Stimulated activated CD4-positive, alpha-beta T cell treated with anti-CD3 and anti-CD28 coated beads, TNF-alpha, amount 100 ng/mL, for 24 hours (primary cell): ENCODE data around the gene TSHZ1.

Experiments used
- DNase-seq, 3 experiments: peaks; one replicate each; pipeline ENCODE4 v3.0.0-alpha.2; 2020; ENCODE audit warnings: low read depth in 3 of 3

TSHZ1 gene

GRCh38 chr18:75248426-75249174, 38.0 kb downstream of the TSHZ1 start:
- no peak for DNase-seq

DNA sequence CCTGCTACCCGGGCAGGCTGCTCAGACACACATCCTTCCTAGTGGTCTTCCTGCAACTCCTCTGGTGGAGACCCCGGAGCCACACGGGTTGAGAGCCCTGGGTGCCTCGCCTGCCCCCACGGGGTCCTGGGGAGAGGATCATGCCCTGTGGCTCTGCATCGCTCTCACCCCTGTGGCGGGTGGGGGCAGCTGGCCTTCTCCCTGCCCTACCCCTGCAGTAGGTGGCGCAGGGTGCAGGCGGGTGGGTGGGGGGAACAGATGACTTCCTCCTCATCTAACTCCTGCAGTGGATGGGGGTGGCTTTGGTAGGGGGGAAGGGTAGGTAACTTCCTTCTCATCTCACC, 38.5 kb downstream of the TSHZ1 start:
- DNase-seq, result no peak

- DNase-seq, result no peak
These were observed 39.3 kb downstream of the TSHZ1 start for GRCh38 chr18:75249672-75250470.

GRCh38 chr18:75250471-75250821, 39.8 kb downstream of the TSHZ1 start:
- DNase-seq, result no peak

- DNase-seq, result no peak
These were observed 40.9 kb downstream of the TSHZ1 start for GRCh38 chr18:75251466-75251865.

DNA sequence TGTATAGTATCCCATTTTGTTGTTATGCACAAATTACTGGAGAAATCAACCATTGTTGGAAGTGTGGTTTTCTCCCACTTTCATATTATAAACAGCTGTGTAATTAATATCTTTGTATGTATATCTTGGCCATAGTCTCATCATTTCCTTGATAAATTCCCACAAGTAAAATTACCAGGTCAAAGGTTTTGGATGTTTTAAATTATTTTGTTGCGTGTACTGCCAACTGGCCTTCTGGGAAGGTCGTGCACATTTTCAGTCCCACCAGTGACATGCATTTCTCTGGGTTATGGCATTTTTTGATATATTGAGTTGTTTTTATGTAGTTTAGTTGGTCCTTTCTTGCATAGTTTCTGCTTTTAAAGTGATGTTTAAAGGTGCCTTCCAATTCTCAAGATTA, 41.5 kb downstream of the TSHZ1 start:
- no peak for DNase-seq

DNA sequence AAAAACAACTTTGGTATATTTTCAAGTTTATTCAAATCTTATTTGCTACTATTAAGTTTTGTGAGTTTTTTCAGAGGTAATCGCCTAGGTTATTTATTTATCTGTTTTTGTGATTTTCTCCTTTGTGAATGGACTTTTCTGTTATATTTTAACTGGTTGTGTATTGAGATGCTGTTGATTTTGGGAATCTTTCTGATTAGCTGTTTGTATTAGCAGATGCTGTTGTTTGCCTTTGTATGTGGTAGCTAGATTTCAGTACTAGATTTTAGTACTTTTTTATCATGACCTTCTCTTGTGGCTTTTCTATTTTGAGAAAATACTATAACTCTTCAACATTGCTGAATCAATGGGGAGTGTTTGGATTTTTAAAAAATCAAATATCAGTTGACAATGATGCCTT, 42.4 kb downstream of the TSHZ1 start:
- DNase-seq, result no peak

- DNase-seq, result no peak
These were observed 43.2 kb downstream of the TSHZ1 start for GRCh38 chr18:75253784-75254183.

GRCh38 chr18:75255094-75255493, 44.5 kb downstream of the TSHZ1 start:
- DNase-seq, result no peak

DNA sequence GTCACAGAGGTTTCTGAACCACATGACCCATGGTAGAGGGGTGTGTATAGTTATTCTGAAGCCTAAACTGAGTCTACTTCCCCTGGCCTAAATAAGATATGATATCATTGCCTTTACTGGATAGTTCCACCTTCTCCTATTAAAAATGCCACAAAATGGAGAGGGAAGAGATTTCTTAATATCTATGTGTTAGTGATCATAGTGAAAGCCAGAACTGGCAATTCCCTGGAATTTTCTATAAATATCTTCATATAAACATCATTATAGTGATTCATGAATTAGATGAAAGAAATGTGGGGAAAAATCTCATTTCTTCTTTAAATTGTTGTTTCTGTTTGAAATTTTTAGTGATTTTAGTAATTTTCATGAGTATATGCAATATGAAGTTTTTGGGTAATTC, 45.8 kb downstream of the TSHZ1 start:
- DNase-seq, result no peak

GRCh38 chr18:75257605-75258004, 47.0 kb downstream of the TSHZ1 start:
- DNase-seq, result no peak

DNA sequence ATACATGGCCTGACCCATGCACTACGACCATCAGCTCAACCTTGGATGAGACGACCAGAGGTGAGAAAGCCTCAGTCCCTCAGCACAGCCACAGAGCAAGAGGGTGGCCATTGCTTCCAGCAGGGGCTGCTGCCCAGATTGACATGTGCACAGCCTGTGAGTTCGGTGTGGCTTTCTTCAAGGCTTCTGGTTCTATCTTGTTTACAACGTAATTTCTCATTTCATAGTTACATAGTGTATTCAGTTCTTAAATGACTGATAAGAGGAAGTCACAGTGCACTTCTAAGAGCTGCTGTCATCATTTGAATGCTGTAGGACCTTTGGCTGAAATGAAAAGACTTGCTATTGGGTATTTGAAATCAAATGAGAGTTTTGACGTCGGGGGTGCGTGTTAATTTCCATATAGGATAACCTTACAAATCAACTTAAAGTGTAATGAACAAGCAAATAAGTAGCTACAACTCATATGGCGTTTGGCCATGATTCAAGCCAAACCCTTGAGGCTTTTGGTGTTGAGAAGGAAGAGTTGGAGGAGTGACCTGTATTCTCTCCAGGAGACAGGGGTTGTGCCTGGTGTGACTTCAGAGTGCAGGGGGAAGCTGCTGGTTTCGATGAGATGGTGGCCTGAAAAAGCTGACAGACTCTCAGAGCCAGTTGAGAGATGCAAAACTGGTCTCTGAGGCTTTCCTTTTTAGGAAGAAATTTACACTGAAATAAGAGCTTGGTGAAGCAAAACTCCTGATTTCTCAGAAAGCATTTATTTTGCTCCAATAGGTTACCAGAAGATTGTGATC, 51.0 kb downstream of the TSHZ1 start:
- DNase-seq, result no peak

DNA sequence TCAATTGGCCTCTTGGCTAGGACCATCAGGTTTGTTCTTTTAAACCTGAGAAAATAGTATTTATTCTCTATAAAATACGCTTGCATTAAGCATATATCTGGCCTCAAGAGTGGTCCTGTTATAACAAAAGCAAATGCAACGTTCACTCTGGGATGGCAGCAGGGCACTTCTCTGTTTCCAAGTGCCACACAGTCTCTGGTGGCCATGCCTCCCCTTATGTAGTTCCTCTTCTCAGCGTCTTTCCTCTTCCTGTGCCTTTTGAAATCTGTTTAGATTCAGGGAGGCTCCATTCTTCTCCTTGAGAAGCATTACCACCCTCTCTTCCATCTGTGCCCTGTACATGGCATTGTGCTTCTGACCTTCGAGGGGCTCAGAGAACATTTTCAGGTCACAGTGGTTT, 51.9 kb downstream of the TSHZ1 start:
- no peak for DNase-seq

- DNase-seq, result no peak
These were observed 53.6 kb downstream of the TSHZ1 start for GRCh38 chr18:75264195-75264594.

DNA sequence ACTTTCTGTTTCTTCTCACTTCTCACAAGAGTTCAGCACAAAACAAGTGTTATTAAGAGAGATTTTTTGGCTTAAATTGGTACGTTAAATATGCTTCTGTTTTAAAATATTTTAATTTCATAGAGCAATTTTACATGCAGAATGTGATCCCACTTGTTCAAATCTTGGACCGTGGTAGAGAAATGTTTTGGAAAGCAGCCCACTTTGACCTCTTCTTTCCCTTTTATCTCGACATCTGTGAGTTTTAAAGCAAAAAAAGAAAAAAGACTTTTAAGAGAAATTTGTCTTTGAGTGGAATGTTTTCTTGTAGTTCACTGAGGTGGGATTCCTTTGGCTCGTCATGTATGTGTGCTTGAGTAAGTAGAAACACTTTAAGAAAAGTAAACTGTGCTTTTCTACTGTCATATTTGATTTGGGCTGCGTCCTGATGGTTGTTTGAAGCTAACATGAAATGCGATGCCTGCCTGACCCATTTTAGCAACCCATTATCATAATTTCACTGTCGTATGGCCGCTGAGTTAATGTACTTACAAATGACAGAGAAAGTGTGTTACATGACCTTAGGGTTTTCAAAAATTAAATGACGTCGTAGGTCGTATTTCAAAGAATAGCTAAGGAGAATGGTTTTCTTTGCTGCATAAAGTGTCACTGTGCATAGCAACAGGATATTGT, 54.5 kb downstream of the TSHZ1 start:
- DNase-seq, result no peak

GRCh38 chr18:75265872-75266271, 55.3 kb downstream of the TSHZ1 start:
- no peak for DNase-seq

GRCh38 chr18:75267643-75268363, 57.2 kb downstream of the TSHZ1 start:
- DNase-seq, result no peak

DNA sequence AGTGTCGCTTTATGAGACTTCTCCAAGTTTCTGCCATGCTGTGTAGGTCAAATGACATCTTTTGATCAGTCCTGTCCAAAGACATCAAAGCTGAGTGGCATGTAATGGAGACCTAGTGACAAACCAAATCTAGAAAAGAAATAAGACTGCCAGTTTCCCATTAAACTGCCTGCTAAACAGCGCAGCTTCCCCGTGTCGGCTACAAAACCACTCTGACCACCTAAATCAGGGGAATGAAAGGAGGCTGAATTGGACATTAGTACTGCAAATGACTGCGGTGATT, 57.7 kb downstream of the TSHZ1 start:
- DNase-seq, result no peak

DNA sequence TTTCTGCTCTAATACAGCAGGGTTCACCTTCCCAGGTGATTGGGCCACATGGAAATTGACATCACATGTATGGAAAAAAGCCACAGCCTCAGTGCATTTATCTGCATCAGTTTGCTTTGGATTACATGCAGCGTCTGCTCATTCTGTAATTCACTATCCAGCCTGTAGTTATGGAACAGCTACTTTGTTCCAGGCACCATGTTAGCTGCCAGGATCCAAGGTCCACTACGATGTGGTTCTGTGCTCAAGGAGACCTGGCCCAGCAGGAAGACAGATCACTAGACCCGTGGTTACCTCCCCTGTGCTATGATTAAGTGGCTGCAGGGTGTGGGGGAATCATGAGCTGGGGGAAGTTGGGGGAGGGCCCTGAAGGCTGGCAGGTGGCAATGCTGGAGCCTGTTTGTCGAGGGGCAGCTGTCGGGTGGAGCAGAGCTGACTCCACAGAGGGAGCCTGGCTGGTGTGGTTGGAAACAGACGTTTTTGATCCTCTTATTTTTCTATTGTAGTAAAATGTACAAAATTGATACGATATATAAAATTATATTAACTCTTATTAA, 58.6 kb downstream of the TSHZ1 start:
- no peak for DNase-seq

DNA sequence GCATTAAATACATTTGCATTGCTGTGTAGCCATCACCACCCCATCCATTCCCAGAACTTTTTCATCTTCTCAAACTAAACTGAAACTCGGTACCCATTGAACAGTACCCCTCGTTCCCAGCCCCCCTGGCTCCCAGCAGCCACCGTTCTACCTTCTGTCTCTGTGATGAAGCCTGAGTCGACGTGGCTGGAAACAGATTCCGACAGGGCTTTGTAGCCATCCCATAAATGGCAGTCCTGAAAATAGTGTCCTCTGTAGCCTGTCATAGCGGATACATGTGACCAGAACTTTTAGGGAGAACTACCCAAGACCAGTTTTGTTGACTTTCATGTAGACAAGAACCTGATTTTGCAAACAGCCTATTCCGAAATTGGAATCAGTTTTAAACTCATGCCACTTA, 59.1 kb downstream of the TSHZ1 start:
- DNase-seq, result no peak

GRCh38 chr18:75271952-75272351, 61.4 kb downstream of the TSHZ1 start:
- DNase-seq, result no peak
